ENCODE results near the gene GIMAP8.
"Not testable (repeated sequence)": the region's sequence is repeated elsewhere in the genome, so short reads cannot be mapped to it uniquely, and the experiment has no call there.

The GIMAP8 gene

DNA sequence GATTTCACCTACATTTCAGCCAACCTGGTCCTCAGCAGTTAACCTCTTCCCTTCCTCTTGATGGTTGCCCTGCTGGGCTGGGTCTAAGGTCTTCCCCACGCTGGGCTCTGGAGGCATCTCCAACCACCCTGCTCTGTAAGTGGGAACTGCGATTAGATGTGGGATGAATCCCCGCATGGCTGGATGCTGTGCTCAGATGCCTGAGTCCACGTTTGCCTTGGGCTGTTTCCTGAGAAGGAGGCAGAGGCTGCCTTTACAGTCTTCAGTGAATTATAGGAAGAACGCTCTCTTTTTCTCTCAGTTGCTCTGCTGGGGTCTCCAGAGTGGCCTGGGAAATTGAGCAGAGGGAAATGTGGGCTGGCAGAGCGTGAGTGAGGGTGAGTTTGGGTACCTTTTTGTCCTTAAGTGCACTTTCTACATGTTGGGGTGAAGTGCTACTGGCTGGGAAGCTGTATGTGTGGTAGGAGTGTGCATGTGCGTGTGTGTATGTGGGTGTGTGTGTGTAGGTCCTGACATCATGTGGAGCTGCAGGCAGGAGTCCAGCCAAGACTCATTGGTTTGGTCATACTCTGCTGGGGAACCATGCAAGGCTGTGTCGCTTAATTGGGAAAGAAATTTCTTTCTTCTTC lies 1.5 kb downstream of the GIMAP8 start:
- H3K9me3 ChIP-seq = no peaks in the 10 kb centered on the region
- no peaks in the 10 kb centered on the region for H3K27me3 ChIP-seq
- H3K4me3 ChIP-seq (ENCODE audit: low read depth, low read length) = no peak overlapping the region
- H3K36me3 ChIP-seq = no peaks in the 10 kb centered on the region
- DNase-seq = no peak
- TF ChIP-seq, protein P1, sequence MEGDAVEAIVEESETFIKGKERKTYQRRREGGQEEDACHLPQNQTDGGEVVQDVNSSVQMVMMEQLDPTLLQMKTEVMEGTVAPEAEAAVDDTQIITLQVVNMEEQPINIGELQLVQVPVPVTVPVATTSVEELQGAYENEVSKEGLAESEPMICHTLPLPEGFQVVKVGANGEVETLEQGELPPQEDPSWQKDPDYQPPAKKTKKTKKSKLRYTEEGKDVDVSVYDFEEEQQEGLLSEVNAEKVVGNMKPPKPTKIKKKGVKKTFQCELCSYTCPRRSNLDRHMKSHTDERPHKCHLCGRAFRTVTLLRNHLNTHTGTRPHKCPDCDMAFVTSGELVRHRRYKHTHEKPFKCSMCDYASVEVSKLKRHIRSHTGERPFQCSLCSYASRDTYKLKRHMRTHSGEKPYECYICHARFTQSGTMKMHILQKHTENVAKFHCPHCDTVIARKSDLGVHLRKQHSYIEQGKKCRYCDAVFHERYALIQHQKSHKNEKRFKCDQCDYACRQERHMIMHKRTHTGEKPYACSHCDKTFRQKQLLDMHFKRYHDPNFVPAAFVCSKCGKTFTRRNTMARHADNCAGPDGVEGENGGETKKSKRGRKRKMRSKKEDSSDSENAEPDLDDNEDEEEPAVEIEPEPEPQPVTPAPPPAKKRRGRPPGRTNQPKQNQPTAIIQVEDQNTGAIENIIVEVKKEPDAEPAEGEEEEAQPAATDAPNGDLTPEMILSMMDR (IDR thresholded peaks at IDR 0.05; ENCODE audit: low read depth, low read length) = no peak
- no peaks in the 10 kb centered on the region for H3K4me1 ChIP-seq

DNA sequence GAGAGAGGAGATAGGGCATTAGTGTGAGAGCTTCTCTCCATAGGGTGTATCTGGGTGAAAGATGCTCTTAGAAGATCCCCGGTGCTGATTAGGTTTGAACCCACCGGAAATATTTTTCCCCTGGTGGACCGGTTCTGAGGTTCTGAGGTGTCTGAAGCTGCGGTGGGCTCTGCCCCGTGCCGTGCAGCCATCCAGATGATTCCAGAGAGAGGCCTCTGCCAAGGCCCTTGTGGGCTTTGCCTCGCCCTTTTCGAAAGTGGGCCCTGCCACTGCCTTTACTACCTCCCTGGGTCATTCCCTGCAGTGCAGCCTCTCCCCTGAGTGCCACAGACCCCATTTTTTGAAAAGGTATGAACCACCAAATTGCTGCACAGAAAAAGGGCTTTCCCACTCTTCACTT lies 2.8 kb downstream of the GIMAP8 start:
- Histone ChIP-seq H3K27me3 (no peaks in the 10 kb centered on the region), H3K4me1 (no peaks in the 10 kb centered on the region), H3K4me3 (ENCODE audit: low read depth, low read length) (no peak overlapping the region), H3K36me3 (no peaks in the 10 kb centered on the region), H3K9me3 (no peaks in the 10 kb centered on the region)
- TF ChIP-seq, protein P1 (IDR thresholded peaks at IDR 0.05; ENCODE audit: low read depth, low read length) = no peak
- DNase-seq = no peak

DNA sequence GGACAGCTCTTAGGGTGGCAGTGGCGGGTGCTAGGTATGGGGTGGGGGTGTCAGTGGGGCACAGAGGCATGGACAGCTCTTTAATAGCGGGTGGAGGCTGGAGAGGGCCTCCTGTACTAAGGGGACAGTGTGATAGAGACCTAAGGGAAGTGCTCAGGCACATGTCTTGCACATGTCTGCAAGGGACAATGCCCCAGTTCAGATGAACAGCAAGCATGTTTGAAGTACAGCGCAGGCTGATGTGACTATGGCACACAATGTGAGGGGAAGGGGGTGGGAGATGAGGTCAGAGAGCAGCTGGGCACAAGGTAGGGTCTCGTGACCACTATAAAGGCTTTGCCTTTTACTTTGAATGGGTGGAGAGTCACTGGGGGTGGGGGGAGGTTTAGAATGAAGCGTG lies 3.5 kb downstream of the GIMAP8 start:
- TF ChIP-seq, protein P1 (IDR thresholded peaks at IDR 0.05; ENCODE audit: low read depth, low read length) = no peak
- Histone ChIP-seq H3K27me3 (no peaks in the 10 kb centered on the region), H3K9me3 (no peaks in the 10 kb centered on the region), H3K4me1 (no peaks in the 10 kb centered on the region), H3K4me3 (ENCODE audit: low read depth, low read length) (no peak overlapping the region), H3K36me3 (no peaks in the 10 kb centered on the region)
- DNase-seq = no peak

DNA sequence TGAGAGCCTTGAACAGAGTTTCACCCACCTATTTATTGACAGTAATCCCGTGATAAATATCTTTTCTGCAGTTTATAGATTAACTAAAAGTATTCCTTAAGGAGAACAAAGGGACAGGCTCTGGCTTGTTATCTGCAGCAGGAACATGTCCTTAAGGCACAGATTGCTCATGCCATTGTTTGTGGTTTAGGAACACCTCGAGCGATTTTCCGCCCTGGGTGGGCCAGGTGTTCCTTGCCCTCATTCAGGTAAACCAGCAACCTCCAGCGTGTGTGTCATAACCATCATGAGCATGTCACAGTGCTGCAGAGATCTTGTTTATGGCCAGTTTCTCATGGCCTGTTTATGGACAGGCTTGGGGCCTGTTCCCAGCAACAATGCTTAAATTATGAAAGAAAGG lies 6.6 kb downstream of the GIMAP8 start:
- not testable (repeated sequence) for DNase-seq; H3K9me3 ChIP-seq; H3K36me3 ChIP-seq; H3K27me3 ChIP-seq; H3K4me3 ChIP-seq (ENCODE audit: low read depth, low read length); H3K4me1 ChIP-seq

DNA sequence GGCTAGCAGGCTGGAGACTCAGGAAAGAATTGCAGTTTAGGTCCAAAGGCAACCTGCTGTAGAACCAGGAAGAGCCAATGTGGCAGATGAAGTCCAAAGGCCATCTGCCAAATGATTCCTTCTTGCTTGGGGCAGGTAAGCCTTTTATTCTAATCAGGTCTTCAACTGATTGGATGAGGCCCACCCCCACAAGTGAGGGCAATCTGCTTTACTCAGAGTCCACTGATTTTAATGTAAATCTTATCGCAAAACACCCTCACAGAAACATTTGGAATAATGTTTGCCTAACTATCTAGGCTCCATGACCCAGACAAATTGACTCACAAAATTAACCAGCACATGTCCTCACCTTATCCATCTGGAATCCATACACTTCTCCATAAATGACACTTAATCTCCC lies 7.8 kb downstream of the GIMAP8 start:
- Histone ChIP-seq H3K27me3 (no peaks in the 10 kb centered on the region), H3K4me3 (ENCODE audit: low read depth, low read length) (no peak overlapping the region), H3K9me3 (no peaks in the 10 kb centered on the region), H3K4me1 (no peaks in the 10 kb centered on the region), H3K36me3 (no peaks in the 10 kb centered on the region)
- DNase-seq = no peak
- TF ChIP-seq, protein P1 (IDR thresholded peaks at IDR 0.05; ENCODE audit: low read depth, low read length) = no peak

DNA sequence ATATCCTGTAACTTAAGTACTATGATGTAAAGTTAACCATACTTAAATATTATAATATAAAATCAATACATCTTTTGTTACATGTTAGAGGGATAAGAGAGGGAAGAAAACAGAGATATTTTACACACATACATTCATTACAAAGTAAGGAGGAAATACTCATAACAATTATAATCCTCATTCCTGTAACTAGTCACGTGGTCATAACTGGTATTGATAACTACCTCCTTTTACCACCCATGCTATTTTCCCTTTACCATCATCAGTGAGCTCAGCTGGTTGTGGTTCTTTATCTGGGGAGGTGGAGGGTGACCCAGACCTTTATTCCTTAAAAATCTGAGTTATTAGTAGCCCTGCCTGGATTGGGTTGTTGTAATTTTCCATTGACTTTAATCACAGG lies 8.3 kb downstream of the GIMAP8 start:
- Histone ChIP-seq H3K9me3 (no peaks in the 10 kb centered on the region), H3K4me1 (no peaks in the 10 kb centered on the region), H3K27me3 (no peaks in the 10 kb centered on the region), H3K4me3 (ENCODE audit: low read depth, low read length) (no peak overlapping the region), H3K36me3 (no peaks in the 10 kb centered on the region)
- TF ChIP-seq, protein P1 (IDR thresholded peaks at IDR 0.05; ENCODE audit: low read depth, low read length) = no peak
- no peak for DNase-seq

DNA sequence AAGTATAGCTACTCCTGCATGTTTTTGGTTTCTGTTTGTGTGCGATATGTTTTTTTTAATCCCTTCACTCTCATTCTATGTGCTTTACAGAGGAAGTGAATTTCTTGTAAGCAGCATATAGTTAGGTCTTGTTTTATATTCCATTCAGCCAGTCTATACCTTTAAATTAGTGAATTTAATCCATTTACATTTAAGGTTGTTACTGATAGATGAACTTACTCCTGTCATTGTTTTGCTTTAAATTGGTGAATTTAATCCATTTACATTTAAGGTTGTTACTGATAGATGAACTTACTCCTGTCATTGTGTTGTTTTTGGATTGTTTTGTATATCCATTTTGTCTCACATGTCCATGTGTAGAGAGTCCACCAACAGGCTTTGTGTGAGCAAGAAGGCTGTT lies 11.1 kb downstream of the GIMAP8 start:
- H3K4me3 ChIP-seq (ENCODE audit: low read depth, low read length) = no peak overlapping the region
- TF ChIP-seq, protein P1 (IDR thresholded peaks at IDR 0.05; ENCODE audit: low read depth, low read length) = no peak
- H3K9me3 ChIP-seq = no peaks in the 10 kb centered on the region
- no peak for DNase-seq
- no peaks in the 10 kb centered on the region for H3K4me1 ChIP-seq
- peaks cover 9% of the 10 kb centered on the region for H3K27me3 ChIP-seq
- no peaks in the 10 kb centered on the region for H3K36me3 ChIP-seq

All from BE2C (cell line).